HG03045 (cell line): ENCODE data around the gene SETD6.

Experiments used
- ATAC-seq: cut with Tn5 transposase; IDR thresholded peaks from one replicate; pipeline ENCODE4 v1.9.1; 2021; ENCODE audit warnings: mild to moderate bottlenecking, moderate library complexity; ENCODE audit not compliant: unreplicated experiment

Gene SETD6

DNA sequence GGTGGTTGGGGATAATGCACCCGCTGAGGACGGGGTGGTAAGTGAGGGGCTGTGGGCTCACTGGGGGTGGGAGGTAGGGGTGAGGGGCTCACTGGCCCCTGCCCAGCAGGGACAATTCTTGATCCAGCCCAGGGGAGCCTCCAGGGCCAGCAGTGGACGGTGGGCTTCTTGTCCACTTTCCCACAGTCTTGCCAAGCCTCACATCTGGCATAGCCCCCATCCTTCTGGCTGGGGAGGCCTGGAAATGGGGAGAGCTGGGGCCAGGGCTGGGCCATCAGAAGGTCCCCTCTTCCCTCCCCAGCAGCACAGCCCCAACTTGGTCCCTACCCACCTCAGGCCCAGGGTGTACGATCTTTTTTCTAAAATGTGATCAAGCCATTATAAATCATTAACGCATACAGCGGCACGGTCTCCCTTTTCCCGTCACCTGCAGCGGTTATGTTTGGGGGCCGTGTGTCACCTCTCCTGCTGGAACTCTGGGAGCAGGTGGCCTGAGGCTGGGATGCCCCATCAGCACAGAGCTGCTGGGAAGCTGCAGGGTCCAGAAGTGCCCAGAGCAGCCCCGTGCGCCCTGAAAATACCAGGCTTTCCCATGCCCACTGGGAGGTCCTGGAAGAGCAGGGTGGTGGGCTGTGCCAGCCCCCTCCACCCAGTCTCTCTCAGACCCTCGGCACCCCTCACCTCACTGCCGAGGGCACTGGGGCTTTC lies 7.2 kb upstream of the SETD6 start:
- ATAC-seq = no peak

DNA sequence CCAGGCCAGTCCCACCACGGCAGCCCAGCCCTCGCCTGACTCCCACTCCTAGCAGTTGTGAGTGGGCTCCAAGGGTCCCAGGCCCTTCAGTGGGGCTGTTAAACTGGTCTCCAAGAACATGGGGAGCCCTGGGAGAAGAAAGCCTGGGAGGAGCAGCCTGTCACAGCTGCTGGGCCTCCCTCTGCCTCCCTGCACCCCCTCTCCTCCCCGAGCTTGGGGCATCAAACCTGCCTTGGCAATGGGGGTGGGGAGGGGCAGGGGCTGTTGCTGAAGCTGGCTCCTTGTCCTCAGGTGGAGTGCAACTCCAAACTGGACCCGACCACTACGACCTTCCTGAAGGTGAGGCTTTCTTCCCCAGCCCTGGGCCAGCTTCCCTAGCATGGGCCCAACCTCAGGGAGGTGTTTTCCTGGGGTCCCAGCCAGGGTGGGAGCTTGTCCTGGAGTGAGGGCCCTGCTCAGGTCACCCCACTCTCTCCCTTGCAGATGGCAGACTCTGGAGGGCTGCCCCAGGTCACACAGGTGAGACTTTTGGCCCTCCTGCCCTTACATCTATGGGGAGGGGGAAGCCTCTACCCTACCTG lies 6.6 kb upstream of the SETD6 start:
- no peak for ATAC-seq

DNA sequence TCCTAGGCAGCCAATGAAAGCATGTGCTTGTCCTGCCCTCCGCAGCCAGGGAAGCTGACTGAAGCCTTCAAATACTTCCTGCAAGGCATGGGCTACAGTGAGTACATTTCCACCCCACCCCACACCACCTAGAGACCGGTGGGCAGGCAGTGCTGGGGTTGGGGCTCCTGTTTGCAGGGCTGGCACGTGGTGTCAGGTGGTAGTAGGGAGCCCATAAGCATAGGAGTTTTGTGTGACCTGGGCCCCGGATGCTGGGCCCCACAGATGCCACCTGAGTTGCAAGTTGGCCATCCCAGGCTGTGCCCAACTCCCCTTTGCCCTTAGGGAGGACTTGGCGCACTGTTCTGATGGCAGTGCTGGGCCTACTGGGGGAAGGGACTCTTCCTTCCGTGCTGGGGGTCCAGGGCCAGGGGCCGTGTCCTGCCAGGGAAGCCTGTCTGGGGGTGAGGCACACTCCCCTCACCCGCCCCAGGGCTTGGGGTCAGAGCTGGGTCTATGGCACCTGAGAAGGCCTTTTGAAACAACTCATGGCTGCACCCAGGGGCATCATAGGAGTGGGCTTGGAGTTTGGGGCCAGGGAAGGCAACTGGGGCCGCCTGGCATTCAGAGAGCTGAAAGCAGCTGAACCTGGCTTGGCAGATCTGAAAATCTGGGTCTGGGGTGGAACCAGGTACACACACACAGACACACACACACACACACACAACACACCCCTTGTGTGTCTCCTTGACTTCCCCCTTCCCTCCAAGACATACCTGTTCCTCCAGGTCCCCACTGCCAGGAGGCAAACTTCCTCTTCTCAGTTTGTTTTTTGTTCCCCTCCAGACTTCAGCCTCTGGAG lies 5.8 kb upstream of the SETD6 start:
- ATAC-seq = no peak

DNA sequence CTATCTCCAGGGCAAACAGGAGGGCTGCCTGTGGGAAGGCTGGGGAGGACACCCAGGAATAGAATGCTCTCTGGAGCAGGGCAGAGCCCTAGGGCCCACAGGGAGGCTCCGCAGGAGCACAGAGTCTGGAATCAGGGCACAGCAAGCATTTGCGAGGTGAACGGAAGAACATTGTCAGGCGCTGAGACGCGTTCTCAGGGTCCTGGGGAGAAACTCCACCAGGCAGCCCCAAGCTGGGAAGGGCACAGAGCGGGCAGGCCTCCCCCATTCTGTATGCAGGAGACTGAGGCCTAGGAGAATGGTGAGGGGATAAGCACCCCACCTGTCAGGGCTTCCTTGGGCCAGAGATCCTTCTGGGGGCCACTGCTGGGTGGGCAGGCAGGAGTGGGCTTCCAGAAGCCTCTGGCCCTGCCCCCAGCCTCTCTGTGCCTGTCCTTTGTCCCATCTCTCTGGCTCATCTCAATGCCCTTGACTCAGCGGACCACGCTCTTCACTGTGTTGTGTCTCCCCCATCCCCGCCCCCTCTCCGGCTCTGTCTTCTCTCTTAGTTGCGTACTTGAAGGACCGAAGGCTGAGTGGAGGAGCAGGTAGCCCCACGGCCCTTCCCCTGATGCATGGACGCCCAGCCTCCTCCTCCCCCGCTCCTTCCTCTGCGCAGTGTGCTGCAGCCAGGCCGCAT lies 5.1 kb upstream of the SETD6 start:
- ATAC-seq = no peak

DNA sequence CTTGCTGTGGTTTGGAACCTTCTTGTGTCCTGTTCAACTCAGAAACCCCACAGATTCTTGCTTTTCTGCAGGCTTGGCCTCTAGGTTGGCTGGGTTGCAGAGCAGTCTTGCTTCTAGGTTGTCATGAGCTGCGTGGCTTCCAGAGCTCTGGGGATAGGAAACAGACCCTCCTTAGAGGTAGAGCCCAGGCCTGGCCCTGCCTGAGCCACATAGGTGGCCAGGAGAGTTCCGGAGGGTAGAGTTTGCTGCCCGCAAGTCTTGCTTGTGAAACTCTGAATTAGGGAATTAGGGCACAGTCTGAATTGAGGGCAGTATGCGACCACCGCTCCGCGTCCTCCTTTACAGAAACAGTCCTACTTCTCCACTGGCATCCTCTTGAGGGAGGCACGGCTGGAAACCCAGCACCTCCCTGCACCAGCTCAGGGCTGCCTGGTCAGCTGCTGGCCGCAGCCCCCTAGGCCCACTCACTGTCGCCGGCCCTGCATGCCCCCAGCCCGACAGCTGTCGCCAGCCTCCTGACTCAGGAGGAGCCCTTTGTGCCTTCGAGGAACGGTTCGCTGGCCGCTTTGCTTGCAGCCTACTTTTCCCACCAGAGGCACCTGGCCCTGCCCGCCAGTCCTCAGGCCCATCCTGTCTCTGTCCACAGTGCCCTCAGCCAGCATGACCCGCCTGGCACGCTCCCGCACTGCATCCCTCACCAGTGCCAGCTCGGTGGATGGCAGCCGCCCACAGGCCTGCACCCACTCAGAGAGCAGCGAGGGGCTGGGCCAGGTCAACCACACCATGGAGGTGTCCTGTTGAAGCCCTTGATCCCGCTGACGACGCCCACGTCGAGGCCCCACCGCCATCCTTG lies 4.3 kb upstream of the SETD6 start:
- ATAC-seq = no peak

DNA sequence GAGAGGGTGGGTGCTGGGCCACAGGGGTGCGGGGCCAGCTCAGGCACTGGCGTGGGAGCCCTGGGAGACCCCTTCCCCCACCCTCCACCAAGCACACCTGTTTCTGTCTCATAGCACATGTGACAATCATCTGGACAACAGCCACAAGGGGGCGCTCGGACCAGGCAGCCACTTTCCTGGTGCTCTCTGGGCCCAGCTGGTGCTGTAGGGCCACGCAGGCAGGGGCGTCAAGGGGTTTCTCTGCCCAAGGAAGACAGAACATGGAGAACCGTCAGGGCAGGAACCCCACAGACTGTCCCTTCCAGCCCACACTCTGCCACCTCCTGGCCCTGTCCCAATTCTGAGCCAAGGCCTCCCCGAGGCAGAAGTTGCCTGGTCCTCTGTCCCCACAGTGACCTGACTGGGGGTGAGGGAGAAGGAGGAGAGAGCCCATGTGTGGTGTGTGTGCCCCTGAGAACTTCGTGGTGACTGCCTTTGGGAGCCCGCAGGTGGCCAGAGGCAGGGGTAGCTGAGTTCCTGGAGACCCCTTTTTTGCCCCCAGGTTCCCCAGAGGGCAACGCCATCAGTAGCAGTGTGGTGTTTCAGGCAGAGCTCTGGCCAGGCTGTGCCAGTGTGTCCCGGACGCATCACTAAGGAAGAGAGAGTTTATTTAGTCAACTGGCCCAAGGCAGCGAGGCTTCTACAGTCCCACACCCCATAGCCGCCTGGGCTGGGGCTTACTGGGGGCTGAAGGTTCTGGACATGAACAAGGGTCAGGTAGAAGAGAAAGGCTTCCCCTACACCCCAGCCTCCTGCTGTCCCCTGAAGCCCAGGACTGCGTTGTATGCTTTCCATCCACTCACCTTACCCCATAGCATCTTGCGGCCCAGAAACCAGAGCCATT lies 3.1 kb upstream of the SETD6 start:
- peak; percentile 27 for ATAC-seq

DNA sequence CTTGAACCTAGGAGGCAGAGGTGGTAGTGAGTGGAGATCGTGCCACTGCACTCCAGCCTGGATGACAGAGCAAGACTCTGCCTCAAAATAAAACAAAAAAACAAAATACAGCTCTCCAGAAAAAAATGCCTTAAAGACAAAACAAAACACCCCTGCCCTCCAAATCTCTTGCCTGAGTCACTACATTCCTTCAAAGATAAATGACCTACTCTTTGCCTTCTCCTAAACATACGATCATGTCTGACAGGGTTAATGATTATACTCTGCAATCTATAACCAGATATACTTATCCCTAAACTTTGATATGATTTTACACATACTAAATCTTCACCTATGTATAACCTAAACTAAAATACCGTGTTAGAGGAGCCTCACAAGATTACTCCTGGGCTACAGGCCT lies 1.4 kb upstream of the SETD6 start:
- no peak for ATAC-seq

DNA sequence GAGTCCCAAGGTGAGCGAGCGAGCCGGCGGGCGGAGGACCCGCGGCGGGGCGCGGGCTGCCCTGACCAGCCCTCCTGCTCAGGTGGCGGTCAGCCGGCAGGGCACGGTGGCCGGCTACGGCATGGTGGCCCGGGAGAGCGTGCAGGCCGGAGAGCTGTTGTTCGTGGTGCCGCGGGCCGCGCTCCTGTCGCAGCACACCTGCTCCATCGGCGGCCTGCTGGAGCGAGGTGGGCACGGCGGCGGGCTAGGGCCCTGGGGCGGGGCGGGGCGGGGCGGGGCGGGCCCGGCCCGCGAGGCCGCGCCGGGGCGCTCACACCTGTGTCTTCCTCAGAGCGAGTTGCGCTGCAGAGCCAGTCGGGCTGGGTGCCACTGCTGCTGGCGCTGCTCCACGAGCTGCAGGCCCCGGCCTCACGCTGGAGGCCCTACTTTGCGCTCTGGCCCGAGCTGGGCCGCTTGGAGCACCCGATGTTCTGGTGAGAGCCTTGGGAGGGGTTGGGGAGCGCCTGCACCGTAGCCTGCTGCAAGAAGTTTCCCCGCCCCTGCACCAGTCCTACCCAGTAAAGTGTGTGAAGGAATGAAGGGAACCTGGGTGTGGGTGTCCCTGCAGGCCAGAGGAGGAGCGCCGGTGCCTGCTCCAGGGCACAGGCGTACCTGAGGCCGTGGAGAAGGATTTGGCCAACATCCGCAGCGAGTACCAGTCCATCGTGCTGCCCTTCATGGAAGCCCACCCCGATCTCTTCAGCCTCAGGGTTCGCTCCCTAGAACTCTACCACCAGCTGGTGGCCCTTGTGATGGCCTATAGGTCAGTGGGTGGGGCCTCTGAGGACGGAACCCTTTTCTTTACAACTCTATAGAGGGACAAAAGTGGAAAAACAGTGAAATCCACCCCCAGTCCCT lies 802 bp downstream of the SETD6 start:
- ATAC-seq = peak; percentile 40

DNA sequence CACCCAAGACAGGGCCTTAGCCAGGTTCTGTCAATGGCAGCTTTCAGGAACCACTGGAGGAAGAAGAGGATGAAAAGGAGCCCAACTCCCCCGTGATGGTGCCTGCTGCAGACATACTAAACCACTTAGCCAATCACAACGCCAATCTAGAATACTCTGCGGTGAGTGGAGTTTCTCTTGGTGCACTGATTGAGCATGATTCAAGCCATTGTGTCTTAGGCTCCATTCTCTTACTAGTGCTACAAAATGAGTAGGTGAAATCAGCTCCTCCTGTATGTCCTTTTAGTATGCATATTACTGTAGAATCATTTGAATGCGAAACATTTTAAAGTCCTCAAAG lies 1.4 kb downstream of the SETD6 start:
- ATAC-seq = no peak

DNA sequence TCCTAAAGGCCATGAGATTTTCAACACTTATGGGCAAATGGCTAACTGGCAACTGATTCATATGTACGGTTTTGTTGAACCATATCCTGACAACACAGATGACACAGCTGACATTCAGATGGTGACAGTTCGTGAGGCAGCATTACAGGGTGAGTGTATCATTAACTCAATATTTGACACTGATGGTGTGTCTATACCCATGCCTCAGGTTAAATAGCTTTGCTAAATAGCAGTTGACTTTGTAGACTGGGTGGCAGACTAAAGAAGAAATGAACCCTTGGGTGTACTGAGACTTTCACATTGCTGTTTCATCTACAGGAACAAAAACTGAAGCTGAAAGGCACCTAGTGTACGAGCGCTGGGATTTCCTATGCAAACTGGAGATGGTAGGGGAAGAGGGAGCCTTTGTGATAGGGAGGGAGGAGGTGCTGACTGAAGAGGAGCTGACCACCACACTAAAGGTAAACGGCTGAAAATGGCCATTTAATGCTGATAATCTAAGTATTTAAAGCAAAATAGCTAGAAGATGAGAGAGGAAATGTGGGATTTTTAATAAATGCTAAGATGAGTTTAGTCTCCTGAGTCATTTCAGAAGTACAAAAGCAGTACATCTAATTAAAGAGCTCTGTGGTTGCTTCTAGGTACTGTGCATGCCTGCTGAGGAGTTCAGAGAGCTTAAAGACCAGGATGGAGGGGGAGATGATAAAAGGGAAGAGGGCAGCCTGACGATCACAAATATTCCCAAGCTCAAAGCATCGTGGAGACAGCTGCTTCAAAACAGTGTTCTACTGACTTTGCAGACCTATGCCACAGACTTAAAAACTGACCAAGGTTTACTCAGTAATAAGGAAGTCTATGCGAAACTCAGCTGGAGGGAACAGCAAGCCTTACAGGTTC lies 3.0 kb downstream of the SETD6 start:
- ATAC-seq = peak; percentile 20

DNA sequence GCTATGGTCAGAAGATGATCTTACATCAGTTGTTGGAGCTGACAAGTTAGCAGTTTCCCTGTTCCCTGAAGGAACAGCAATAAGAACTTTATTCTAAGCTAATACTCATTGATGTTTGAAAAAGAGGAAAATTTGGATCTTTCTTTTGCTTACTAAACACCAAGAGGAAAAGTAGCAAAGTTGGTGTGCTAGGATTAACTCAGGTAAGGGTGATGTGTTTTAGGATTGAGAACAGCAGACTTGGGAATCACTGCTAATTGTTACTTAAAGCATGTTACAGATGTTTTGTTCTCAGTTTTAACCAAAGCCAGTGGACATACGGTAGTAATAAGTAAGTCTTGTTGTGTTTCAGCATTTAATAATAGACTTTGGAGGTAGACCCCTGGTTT lies 3.7 kb downstream of the SETD6 start:
- ATAC-seq = no peak

DNA sequence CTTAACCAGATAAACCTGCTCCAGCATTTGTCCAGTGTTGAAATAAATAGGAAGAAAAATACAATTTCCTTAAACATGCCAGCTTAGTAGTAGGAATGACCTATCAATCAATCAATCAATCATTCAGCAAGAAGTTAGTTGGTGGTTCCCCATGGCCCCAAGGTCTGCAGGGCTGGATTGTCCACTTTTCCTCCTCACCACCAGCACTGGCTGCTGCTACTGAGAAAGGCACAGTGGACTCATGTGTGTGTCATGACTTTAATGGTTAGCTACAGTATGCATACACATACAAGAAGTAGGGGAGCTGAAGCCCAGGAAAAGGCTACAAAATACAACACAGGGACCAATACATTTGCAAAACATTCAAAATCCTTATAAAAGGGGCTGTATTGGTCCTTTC lies 4.4 kb downstream of the SETD6 start:
- no peak for ATAC-seq

DNA sequence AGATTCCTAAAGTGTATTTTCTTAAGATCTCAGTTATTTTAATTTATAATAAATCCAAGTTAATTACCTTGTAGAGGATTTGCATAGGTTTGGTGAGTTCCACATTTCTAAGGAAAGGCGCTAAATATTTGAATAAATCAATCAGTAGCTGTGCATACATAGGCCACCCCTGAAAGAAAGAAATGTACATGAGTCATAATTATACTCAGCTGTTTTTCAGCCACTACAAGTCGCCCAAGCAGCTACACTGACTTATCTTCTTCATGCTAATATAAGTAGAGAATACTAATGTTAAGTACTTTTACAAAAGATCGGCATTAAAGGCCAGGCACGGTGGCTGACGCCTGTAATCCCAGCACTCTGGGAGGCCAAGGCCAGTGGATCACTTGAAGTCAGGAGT lies 14.9 kb downstream of the SETD6 start:
- ATAC-seq = no peak

DNA sequence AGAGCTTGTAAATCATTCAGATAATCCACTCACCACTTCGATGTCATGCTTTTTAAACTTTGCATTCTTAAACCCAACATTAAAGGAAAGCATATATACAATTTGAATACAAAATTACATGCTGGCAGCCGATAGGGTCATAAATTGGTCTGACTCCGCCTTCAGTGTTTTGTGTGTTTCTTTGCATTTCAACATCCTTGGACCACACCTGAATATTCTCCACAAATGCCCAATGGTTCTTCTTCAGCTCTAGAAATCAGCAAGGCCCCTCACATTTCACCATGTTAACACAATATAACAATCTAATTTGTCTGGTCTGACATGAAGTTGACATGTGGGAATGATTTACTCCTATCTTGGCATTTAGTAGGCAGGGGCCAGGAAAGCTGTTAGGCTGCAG lies 17.1 kb downstream of the SETD6 start:
- ATAC-seq = no peak

DNA sequence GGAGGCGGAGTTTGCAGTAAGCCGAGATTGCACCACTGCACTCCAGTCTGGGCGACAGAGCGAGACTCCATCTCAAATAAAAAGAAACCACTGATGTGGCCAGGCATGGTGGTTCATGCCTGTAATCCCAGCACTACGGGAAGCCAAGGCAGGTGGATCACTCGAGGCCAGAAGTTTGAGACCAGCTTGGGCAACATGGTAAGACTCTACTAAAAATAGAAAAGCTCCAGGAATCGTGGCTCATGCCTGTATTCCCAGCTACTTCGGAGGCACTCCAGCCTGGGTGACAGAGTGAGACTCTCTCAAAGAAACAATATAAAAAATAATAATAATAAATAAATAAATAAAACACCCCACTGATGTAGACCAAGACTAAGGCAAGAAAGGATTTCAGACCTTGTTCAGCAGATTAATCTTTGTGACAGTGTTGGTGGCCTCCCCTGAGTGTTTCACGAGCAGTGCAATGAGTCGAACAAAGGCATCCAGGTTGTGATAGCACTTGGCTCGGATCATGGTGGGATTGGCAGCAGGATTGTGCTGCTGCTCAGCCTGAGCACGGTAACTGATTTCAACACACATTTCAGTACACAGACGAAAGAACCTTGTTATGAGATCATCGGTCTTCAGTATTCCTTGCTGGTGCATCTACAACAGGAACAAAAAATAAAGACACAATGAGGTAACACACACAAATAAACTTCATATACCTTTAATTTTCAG lies 18.6 kb downstream of the SETD6 start:
- no peak for ATAC-seq

DNA sequence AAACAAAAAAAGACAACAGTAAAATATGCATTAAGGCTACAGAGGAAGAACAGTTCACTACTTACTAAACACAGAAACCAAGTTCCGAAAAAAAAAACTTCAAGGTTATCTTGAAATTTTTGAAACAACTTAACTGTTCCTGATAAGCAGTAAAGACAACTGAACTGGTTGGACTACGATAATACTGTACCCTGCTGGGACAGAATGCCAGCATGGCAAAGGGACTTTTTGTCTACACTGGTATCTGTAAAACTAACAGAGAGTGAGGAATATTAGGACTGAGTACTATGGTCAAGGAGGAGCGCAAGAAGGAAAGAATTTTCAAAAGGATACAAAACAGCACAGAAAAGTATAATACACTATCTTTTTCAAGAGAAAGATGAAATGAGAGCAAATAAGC lies 19.8 kb downstream of the SETD6 start:
- no peak for ATAC-seq

DNA sequence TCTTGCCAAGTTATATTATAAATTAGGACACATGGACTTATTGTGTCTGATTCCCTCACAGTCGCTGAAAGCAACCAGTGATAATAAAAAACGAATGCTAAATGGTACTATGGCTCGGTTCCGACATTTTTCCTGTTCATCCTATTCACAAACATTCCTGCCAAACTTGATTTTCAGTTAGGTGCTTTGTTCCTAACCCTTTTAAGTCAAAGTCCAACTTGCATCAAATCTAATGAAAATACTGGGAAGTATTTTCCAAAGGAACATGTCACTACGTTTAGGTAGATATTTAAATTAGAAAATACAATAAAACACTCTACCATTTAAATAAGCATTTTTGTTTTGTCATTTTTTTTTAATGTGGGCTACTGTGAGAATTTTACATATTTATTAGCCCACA lies 21.0 kb downstream of the SETD6 start:
- no peak for ATAC-seq
